Activated CD4-positive, alpha-beta memory T cell treated with anti-CD3 and anti-CD28 coated beads for 36 hours (primary cell): ENCODE data around the gene SOBP. TPM values are rescaled to one million over a fixed set of nuclear protein-coding genes. Genes with fewer than 3 reads are reported as not detected.
A peak's percentile ranks its signal among the peaks of the same experiment; 100 is the strongest.

ENCODE experiments used
- CTCF ChIA-PET: fragments of 350-600 bp; sonication (Branson Sonifier 250); formaldehyde crosslinking; loops from one replicate; lab custom pipeline; 2021; ENCODE audit warnings: antibody characterized with exemption, inconsistent platforms; lab: Charles Lee
- POLR2A ChIA-PET: fragments of 350-600 bp; sonication (Branson Sonifier 250); formaldehyde crosslinking; loops from one replicate; lab custom pipeline; 2021; ENCODE audit warnings: antibody characterized with exemption; lab: Charles Lee
- DNase-seq: peaks from one replicate; pipeline ENCODE4 v3.0.0-alpha.2; 2020
- H3K27ac Mint-ChIP-seq: one replicate; pipeline ENCODE4 v1.8.0; 2021; ENCODE audit warnings: mixed read lengths
- H3K27me3 Mint-ChIP-seq: one replicate; pipeline ENCODE4 v1.8.0; 2021; ENCODE audit warnings: mixed read lengths
- H3K36me3 Mint-ChIP-seq: one replicate; pipeline ENCODE4 v1.8.0; 2021; ENCODE audit warnings: mixed read lengths
- H3K4me1 Mint-ChIP-seq: one replicate; pipeline ENCODE4 v1.8.0; 2021; ENCODE audit warnings: low read depth, mixed read lengths
- H3K4me3 Mint-ChIP-seq: one replicate; pipeline ENCODE4 v1.8.0; 2021; ENCODE audit warnings: mild to moderate bottlenecking, mixed read lengths
- H3K9me3 Mint-ChIP-seq: one replicate; pipeline ENCODE4 v1.8.0; 2021; ENCODE audit warnings: mixed read lengths
- intact Hi-C: fragments of 100-400 bp; cut with micrococcal nuclease; formaldehyde crosslinking; loops from one replicate; pipeline ENCODE4 v1.15.1; 2023
- total RNA-seq, 2 experiments: library from RNA; stranded (reverse); gene quantifications; one replicate each; pipeline ENCODE4 v1.2.3, GENCODE V29; 2021

SOBP gene
- total RNA-seq, 2 experiments from 2014 or later: 0.24 to 0.29 TPM

GRCh38 chr6:107491138-107491609 is 1.3 kb downstream of the SOBP start:
- H3K9me3 Mint-ChIP-seq: no peaks in the 10 kb centered on the region
- DNase-seq: peak; percentile 15
- peak overlapping the region; percentile 80 for H3K4me3 Mint-ChIP-seq
- CTCF ChIA-PET: interaction anchor here (0.6 kb wide), 1 partner anchor 464 kb away, joined by 3 read pairs; no protein-coding TSS in a partner anchor
- POLR2A ChIA-PET: interaction anchor here (4.1 kb wide), 1 partner anchor 31 kb away, joined by 11 read pairs; the partner anchor contains the start of gene PDSS2
- no peak overlapping the region for H3K27ac Mint-ChIP-seq
- intact Hi-C loops: loop anchor here (5.0 kb wide), 1 partner anchor 166 kb away; no protein-coding TSS in a partner anchor
- peaks cover 12% of the 10 kb centered on the region for H3K4me1 Mint-ChIP-seq
- peaks cover 1% of the 10 kb centered on the region for H3K36me3 Mint-ChIP-seq
- peaks cover 41% of the 10 kb centered on the region for H3K27me3 Mint-ChIP-seq

DNA sequence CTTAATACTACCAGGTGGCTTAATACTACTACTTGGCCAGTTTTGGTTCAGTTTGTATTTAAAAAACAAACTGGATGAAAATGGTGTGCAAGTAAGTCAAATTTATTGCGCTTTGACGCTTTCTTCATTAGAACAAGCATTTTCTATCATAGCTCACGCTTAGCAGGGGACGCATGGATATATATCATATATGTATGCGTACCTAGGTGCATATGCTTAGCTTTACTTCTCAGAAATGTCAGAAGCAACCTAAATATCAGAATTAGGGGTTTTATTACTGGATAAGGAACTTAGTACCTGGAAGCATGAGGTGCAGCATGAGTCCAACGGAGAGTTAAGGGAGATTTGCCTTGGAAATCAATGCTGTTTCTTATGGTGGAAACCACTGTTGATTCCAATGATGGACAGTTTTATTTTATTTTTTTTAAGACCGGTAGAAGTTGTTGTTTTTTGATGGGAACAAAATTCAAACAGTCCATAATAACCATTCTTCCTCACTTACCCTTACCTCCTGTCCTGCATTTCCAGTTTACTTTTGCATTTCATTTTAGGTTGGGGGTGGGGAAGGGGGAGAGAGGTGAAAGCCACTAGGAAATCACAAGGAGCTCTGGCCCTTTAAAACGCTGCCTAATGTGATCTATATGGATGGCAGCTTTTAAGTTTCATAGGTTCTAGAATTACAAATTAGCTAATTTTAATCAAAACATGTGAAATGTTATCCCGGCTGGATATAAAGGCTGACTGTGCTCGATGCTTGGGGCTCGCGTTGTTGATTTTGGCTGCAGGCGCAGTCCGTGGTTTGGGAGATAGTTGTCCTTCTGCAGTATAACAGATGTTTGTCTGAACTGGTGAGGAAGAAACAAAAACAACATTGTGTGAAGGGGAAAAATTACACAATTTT is 2.1 kb downstream of the SOBP start:
- H3K27me3 Mint-ChIP-seq: peaks cover 36% of the 10 kb centered on the region
- ChIA-PET CTCF (interaction anchor here (0.6 to 0.9 kb wide), 2 partner anchors 376 to 378 kb away, joined by 3 read pairs; no protein-coding TSS in a partner anchor), POLR2A (no interaction called here)
- no peak overlapping the region for H3K27ac Mint-ChIP-seq
- peak overlapping the region; percentile 80 for H3K4me3 Mint-ChIP-seq
- intact Hi-C loops: loop anchor here (5.0 kb wide), 1 partner anchor 165 kb away; no protein-coding TSS in a partner anchor
- peaks cover 12% of the 10 kb centered on the region for H3K4me1 Mint-ChIP-seq
- peaks cover 1% of the 10 kb centered on the region for H3K36me3 Mint-ChIP-seq
- DNase-seq: no peak
- no peaks in the 10 kb centered on the region for H3K9me3 Mint-ChIP-seq

DNA sequence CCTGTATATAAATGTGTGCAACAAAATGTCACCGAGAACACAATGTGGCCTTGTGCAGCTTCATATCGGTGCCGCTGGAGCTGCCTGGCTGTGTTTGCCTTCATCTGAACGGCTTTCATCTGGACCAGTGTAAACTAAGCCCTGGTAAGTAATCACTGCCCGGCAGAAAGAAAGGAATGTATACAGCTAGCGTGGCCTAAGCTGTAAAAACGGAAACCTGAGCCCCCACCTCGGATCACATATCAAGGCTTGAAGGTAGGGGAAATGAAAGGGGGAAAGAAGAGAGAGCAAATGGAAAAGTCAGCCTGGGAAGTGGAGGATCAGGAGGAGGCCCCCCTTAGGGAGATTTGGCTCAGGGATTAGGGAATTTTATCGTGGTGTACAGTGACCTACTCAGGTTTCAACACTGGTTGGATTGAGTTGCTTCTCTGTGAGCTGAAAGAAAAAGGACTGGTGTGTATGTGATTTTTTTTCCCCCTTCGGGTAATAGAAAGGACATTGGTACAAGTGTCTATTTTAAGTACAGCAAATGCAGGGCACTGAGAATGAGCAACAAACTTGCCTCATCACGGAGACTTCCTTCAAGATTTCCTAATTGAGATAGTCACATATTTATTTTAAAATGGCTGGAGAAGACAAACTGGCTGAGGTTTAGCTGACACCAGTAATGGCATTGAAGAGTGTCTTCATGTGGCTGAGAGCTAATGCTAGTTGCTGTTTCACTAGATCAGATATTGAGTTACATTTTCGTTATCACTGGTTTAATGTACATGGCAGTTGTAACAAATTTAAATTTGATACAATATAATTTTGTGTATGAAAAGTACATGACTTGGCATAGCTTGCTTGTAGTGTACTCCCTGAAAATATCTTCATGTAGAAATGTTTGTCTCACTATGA is 3.5 kb downstream of the SOBP start:
- Mint-ChIP-seq H3K36me3 (peaks cover 1% of the 10 kb centered on the region), H3K4me3 (no peak overlapping the region), H3K27me3 (peaks cover 24% of the 10 kb centered on the region), H3K4me1 (peaks cover 7% of the 10 kb centered on the region), H3K27ac (no peak overlapping the region), H3K9me3 (no peaks in the 10 kb centered on the region)
- no peak for DNase-seq
- intact Hi-C loops: loop anchor here (5.0 kb wide), 1 partner anchor 164 kb away; no protein-coding TSS in a partner anchor
- ChIA-PET CTCF (interaction anchor here (0.9 to 1.1 kb wide), 2 partner anchors 377 to 380 kb away, joined by 3 to 4 read pairs; no protein-coding TSS in a partner anchor), POLR2A (interaction anchor here (0.6 kb wide), 1 partner anchor 34 kb away, joined by 4 read pairs; the partner anchor contains the start of gene PDSS2)

- ChIA-PET CTCF (no interaction called here), POLR2A (no interaction called here)
- peaks cover 2% of the 10 kb centered on the region for H3K4me1 Mint-ChIP-seq
- H3K4me3 Mint-ChIP-seq: no peak overlapping the region
- peaks cover 16% of the 10 kb centered on the region for H3K27me3 Mint-ChIP-seq
- no peaks in the 10 kb centered on the region for H3K9me3 Mint-ChIP-seq
- DNase-seq: no peak
- no peaks in the 10 kb centered on the region for H3K36me3 Mint-ChIP-seq
- intact Hi-C loops: no loop called here
- no peak overlapping the region for H3K27ac Mint-ChIP-seq
Measured at GRCh38 chr6:107495196-107495643, 5.3 kb downstream of the SOBP start.

GRCh38 chr6:107495971-107496370 is 6.1 kb downstream of the SOBP start:
- Mint-ChIP-seq H3K4me3 (no peak overlapping the region), H3K27me3 (peaks cover 13% of the 10 kb centered on the region), H3K4me1 (peaks cover 2% of the 10 kb centered on the region), H3K27ac (no peak overlapping the region), H3K9me3 (no peaks in the 10 kb centered on the region), H3K36me3 (no peaks in the 10 kb centered on the region)
- CTCF ChIA-PET: no interaction called here
- POLR2A ChIA-PET: no interaction called here
- DNase-seq: no peak
- intact Hi-C loops: no loop called here

DNA sequence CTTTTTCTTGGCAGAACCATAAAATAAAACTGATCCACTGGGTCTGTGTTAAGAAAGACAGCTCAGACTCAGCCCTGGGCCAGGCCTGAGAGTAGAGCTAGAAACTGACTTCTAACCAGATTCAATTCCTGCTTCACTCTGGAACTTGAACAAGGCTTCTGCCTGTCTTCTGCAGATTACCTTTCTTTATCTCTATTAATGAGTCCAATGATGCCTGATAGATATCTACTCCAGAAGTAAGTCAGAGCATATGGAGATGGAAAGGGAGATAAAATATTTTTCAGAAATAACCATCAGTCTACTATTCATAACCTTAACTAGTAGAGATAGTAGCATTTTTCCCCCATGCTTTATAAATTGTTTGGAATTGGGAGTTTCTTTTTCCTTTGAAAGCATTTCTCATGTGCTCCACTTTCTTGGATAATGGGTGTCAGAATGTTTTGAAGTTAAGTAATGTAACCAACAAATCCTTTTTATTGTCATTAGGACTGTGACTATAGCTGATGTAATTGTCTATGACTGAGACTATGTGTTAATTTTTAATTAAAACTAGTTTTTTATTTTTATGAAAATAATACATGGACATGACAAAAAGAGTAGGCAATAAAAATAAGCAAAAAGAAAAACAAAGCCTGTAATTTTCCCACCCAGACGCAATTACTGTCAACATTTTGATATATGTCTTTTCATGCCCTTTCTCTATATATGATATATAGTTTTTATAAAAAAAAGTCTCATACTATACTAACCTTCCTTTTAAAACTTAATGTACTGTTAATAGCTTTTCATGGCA is 7.2 kb downstream of the SOBP start:
- H3K27me3 Mint-ChIP-seq: peaks cover 9% of the 10 kb centered on the region
- no peak for DNase-seq
- intact Hi-C loops: no loop called here
- CTCF ChIA-PET: no interaction called here
- H3K9me3 Mint-ChIP-seq: no peaks in the 10 kb centered on the region
- H3K4me1 Mint-ChIP-seq: no peaks in the 10 kb centered on the region
- H3K27ac Mint-ChIP-seq: no peak overlapping the region
- H3K4me3 Mint-ChIP-seq: no peak overlapping the region
- no peaks in the 10 kb centered on the region for H3K36me3 Mint-ChIP-seq
- POLR2A ChIA-PET: no interaction called here

GRCh38 chr6:107504270-107505026 is 14.5 kb downstream of the SOBP start:
- Mint-ChIP-seq H3K36me3 (peaks cover 2% of the 10 kb centered on the region), H3K27me3 (peaks cover 26% of the 10 kb centered on the region), H3K4me1 (no peaks in the 10 kb centered on the region), H3K4me3 (no peak overlapping the region), H3K27ac (no peak overlapping the region), H3K9me3 (no peaks in the 10 kb centered on the region)
- POLR2A ChIA-PET: no interaction called here
- CTCF ChIA-PET: no interaction called here
- intact Hi-C loops: no loop called here
- no peak for DNase-seq

DNA sequence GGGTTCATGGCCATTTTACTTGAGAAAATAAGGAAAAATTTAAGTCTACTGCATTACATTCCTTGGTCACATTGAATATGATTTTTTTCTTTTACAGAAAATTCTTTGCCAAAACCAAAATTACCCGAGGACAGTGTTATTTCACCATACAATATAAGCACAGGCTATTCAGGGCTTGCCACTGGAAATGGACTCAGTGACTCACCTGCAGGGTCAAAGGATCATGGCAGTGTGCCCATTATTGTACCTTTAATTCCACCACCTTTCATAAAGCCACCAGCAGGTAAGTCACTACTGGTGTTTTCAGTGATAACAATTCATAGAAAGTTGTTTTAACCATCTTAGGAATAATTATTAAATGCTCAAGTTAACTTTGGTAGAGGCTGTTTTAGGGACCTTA is 16.2 kb downstream of the SOBP start:
- H3K27ac Mint-ChIP-seq: no peak overlapping the region
- no peak for DNase-seq
- H3K4me3 Mint-ChIP-seq: no peak overlapping the region
- intact Hi-C loops: no loop called here
- no peaks in the 10 kb centered on the region for H3K4me1 Mint-ChIP-seq
- H3K27me3 Mint-ChIP-seq: peaks cover 26% of the 10 kb centered on the region
- ChIA-PET POLR2A (no interaction called here), CTCF (no interaction called here)
- no peaks in the 10 kb centered on the region for H3K9me3 Mint-ChIP-seq
- peaks cover 2% of the 10 kb centered on the region for H3K36me3 Mint-ChIP-seq

- Mint-ChIP-seq H3K27me3 (peaks cover 9% of the 10 kb centered on the region), H3K4me3 (no peak overlapping the region), H3K36me3 (peaks cover 2% of the 10 kb centered on the region), H3K4me1 (no peaks in the 10 kb centered on the region), H3K27ac (no peak overlapping the region), H3K9me3 (no peaks in the 10 kb centered on the region)
- intact Hi-C loops: no loop called here
- ChIA-PET CTCF (no interaction called here), POLR2A (no interaction called here)
- no peak for DNase-seq
Measured at GRCh38 chr6:107509506-107509905, 19.6 kb downstream of the SOBP start.

GRCh38 chr6:107510108-107510507 is 20.2 kb downstream of the SOBP start:
- H3K4me3 Mint-ChIP-seq: no peak overlapping the region
- H3K4me1 Mint-ChIP-seq: no peaks in the 10 kb centered on the region
- ChIA-PET POLR2A (no interaction called here), CTCF (no interaction called here)
- DNase-seq: no peak
- intact Hi-C loops: no loop called here
- peaks cover 2% of the 10 kb centered on the region for H3K36me3 Mint-ChIP-seq
- peaks cover 5% of the 10 kb centered on the region for H3K9me3 Mint-ChIP-seq
- no peak overlapping the region for H3K27ac Mint-ChIP-seq
- peaks cover 9% of the 10 kb centered on the region for H3K27me3 Mint-ChIP-seq
